Stimulated activated naive CD4-positive, alpha-beta T cell treated with Interleukin-2 at 50 U/mL for 16 hours (primary cell): ENCODE results near the gene RAB1A.

ENCODE experiments used
- DNase-seq: peaks from one replicate; lab custom pipeline; 2025; lab: John Stamatoyannopoulos, UW

The RAB1A gene

DNA sequence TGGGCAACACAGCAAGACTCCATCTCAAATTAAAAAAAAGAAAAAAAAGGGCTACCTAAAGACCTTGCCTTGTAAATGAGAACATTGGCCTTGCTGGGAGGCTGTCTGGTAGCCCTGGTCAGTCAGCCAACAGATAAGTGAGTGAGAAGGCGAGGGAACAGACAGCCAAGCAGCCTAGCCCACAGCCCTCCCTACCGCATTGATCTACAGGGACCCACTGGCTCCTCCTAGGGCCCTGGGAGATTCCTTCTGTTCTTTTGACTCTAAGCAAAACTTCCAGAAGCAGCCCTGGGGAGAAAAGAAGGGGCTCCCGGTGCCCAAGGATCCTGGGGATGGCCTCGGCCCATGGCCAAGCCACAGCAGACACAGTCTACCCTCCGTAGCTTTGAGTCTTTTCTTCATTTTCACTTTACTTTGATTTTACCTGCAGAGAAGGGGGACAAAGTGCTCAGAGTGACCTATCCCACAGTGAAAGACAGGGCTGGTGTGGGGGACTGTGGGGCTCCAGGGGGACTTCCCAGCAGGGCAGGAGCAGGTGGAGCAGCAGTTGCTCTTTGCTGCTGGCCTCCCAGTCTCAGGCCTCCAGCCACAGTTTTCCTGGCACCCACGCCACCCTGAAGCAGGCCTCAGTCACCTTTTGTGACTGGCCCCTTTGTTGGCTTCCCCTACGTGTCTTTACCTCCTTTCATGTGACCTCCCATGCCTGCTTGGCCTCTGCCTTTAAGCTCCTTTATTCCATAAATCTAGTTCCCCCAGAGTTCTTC lies 68.6 kb downstream of the RAB1A start:
- DNase-seq: no peak

DNA sequence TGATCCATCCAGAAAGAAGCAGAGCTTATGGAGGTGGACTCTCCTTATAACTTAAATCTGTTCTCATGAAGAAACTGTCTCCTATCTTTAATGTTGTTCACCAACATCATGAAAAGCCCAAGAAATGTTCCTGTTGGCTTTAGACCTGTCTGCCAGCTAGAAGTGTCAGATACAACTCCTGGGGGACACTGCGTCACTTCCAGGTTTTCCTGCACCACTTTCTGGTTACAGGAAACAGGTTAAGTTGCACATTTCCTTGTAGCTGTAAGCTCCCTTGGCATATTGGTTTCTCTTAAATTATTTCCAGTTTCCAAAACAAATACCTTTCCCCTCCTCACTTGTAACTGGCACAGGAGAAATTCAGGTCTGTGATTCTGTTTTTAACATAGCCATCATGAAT lies 70.8 kb downstream of the RAB1A start:
- DNase-seq: no peak

DNA sequence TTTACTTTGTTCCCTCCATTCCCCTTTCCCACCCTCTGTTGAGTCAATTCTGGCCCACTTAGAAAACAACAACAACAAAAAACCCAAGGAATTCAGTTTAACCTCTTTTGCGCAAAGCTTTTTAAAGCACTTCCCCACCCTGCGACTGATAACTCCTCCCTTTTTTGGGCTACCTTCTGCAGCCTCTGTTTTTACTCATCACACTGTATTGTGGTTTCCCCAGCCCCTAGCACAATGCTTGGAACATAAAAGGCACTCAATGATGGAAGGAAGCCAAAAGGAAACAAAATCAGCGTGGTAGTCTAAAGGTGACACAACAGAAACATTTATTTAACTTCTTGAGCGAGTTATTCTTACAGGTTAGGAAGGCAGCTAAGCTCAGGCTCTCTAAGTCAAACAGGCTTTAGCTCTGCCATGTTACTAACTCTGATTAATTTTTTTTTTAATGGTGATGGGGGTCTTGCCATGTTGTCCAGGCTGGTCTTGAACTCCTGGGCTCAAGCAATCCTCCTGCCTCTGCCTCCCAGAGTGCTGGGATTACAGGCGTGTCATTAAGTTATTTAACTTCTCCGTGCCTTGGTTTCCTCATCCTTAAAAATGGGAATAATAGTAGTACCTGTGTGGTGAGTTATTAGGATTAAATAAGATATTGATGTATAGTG lies 72.4 kb downstream of the RAB1A start:
- peak; percentile 49 for DNase-seq

DNA sequence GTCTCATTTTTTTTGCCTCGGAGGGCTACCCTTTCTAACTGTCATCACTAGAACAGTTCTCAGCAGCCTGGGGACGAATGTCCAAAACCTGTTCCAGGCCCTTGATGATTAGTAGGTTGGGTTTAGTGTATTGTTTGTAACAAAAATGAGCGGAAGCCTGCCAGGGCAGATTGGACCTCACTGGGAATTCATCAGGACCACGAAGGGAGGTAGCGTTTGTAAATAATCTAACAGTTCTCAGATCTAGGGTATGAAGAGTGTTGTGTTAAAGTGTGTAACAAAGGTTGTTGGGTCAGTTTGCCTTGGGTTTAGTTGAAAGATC lies 72.9 kb downstream of the RAB1A start:
- DNase-seq: no peak

DNA sequence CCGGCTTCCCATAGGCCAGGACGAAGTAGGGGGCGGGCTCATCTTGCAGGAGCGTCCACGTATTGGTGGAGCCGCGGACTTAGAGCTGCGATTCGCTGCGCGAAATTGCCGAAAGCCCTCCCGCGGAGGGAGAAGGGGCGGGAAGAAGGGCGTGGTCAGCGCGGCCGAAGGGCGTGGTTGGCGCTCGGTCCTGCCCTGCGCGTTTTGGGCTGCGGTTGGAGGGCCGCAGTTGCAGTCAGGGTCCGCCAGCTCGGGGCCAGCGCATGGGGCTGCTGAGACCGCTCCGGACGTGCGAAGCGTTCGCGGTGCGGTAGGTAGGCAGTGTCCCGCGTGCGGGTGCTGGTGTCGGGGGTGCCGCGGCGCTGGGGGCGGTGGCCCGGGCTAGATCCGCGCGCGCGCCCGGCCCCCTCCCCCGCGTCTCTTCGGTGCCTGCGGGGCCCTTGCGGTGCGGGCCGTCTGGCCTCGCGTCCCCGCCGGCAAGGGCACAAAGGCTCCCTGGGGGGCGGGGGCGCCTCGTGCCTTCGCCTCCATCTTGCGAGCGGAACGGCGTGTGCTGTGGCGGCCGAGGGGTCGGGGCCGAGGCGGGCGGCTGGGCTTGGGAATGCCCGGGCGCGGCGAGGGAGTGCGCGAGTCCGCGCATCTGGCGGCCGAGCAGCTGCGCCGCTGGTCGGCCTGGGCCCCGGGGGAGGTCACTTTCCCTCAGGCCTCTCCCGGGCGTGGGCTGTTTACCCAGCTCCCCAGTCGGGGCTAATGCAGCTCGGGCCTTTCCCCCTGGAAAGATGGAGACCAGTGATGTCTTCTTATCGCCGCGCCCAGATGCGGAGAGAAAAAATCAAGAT lies 73.5 kb downstream of the RAB1A start, which contains the start of gene CEP68:
TSS of gene CEP68 (plus strand) at position 202 of the 839 bp plus-strand sequence. CDS start 13,029 bp downstream, outside the sequence.
- DNase-seq: peak; percentile 96

DNA sequence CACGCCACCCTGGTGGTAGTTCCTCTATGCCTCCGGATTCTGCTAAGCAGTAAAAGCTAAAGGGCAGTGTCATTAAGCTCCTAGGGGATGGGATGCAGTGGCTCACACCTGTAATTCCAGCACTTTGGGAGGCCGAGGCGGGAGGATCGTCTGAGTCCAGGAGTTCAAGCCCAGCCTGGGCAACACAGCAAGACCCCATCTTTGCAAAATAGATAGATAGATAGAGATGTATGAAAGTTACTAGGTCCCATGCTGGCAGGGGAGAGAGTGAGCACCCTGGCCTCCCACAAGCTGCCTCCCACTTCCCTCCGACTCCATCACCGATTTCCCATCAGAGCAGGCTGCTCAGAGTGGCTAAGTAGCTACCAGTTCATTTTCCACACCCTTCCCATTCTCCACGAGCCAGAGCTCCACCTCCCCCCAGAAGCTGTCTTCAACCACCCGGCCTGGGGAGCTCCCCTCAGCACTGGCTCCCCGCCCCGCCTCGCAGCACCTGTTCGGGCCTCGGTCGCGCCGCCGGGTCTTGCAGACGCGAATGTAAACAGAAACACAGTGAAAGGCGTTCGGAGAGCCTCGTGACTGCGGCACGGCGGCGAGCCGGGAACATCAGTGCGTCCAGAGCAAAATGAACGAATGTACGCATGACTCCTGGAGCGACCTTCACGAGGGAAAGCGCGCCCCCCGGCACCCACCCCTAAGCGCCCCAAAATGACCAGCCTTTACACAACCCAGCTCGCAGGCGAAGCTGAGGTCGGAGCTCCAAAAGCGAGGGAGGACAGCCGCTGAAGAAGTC lies 74.3 kb downstream of the RAB1A start:
- DNase-seq: peak; percentile 68

DNA sequence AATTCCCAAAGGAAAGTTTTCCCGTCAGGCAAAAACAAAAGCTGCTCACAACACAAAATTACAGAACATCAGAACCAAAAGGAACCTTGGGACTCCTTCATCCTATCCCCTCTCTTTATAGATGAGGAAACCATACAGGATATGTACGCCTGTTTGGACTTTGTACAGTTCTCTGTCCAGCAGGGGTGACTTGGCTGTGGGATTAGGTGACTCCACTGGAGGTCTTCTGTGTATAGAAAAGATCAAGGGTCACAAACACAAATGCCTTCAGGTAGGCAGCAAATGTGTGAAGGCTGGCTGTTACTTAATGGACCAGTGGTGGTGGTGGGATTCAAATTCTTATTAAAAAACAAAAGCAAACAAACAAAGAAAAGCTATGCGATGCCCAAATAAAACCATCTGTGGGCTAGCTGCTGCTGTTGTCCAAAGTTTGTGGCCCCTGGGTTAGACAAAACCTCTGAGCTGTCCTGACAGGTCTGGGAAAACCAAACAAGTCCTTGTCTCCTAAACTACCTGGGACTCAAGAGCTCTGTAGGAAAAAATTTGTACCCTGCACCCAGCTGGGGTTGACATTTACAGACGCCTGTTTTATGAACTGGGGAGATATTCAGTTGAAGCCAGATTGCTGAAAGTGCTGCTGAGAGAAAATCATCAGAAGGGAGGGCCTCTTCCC lies 75.0 kb downstream of the RAB1A start:
- DNase-seq: no peak

DNA sequence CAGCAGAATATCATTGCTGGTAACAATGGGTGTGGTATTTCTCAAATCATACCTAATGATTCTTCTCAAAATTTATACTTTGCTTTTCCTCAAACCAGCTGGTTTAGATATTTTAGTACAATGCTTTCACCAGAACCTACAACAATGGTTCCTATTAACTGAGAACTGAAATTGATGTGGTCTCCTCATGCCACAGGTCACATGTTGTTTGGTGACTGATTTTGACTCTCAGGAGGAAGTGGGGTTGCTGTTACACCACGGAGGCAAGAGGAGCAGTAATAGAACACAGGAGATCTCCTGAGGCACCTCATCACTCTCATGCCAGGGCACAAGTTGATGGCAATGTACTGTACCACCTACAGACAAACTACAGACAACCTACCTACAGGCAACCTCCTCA lies 76.7 kb downstream of the RAB1A start:
- no peak for DNase-seq

DNA sequence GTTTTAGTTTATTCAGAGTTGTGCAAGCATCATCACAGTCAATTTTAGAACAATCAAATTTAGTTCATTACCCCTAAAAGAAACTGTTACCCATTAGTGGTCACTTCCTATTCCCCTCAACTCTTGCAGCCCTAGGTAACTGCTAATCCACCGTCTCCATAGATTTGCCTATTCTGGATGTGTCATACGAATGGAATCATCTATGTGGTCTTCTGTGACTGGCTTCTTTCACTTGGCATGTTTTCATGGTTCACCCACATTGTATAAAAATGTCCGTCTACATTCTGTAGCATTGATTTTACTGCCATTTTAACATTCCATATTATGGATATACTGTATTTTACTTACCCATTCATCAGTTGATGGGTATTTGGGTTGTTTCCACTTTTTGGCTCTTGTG lies 79.0 kb downstream of the RAB1A start:
- no peak for DNase-seq

DNA sequence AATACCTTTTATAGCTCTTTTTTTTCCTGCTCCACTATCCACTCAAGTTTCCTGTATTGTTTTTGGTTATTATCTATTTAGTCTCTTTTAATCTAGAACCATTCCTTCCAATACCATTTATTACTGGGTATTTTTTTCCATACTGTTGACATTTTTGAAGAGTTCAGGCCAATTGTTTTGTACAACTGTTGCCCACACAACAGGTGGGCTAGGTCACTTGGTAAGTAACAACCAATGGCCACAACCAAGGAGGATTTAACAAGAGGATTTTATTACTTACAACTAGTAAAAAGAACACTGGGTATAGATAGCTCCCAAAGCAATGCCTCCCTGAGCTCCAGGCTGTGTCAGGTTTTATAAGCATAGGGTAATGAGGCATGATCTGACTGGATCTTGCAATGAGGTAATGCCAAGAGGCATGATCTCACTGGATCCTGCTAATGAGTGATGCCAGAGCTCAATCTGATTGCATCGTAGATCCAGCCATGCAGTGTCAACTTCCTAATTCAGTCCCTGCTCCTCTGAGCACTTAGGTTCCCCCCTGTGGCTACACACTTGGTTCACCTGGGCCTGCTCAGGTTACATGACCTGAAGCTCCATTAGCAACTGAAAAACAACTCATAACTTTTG lies 80.8 kb downstream of the RAB1A start:
- DNase-seq: no peak

DNA sequence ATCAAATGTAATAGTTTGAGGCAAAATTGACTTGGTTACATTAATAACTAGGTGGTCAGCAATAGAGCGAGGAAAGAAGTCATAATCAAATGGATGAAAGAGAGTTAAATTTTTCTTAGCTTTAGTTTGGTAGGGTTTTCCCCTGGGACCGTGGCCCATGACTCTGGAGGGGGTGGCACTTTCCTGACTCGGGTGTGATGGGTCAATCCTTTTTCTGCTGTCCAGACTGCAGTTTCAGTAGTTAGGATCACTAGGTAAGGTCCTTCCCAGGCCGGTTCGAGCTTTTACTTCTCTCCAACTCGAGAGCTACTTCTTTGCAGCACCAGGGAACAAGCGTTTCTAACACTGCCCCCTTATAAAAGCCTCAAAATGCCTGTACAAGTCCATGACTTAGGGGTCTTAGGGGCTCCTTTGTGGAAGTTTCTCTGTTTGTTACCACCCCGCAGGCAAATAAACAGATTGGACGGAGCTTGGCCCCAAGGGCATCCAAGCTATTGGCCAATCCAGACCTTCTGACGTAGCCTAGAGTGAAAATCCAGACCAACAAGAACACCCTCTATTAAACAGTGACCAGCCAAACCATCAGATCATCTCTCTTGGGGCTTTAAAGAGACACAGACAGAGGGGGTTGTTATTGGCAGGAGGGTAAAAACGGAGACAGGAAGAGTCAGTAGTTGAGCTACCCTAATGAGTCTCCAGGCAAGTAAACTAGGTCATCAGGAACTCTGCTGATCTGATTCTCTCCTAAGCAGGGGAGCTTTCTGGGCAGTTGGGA lies 83.1 kb downstream of the RAB1A start:
- DNase-seq: no peak

DNA sequence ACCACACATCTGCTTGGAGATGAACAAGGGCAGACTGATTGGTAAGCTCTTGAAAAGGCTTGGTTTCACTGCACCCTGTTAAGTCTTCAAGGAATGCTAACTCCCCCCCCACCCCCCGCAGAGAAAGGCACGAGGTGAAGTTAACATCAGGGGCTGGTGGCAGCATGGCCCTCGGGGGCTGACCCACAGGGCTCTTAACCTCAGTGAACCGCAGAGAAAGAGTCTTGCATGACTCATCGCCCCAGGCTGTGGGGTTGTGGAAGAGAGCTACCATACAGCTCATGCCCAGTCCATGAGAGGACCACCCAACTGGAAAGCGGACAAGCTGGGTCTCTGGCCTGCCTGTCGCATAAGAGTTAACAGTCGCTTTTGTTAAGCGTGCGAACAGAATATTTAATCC lies 84.3 kb downstream of the RAB1A start:
- no peak for DNase-seq

DNA sequence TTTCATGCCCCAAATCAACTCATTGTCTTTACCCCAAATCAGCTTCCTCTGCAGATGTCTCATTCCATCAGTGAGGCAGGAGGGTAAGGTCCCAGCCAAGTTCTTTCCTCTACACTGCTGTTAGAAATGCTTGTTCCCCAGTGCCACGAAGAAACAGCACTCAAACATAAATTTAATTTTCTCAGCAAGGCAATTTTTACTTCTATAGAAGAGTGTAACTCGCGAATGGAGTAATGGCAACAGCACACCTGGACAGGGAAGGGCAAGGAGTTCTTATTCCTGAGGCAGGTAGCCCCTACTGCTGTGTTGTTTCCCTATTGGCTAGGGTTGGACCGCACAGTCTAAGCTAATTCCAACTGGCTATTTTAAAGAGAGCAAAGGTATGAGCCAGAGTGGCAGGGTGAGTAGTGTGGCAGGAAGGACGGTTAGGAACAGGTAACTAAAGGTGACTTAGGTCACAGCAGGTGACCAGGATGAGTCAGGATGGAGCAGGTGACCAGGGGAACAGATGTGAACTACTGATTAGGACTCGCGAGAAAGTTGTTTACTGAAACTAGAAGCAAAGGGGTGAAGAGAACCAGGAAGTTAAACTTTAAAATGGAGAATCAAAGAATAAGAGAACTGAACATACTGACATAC lies 85.7 kb downstream of the RAB1A start:
- DNase-seq: no peak

DNA sequence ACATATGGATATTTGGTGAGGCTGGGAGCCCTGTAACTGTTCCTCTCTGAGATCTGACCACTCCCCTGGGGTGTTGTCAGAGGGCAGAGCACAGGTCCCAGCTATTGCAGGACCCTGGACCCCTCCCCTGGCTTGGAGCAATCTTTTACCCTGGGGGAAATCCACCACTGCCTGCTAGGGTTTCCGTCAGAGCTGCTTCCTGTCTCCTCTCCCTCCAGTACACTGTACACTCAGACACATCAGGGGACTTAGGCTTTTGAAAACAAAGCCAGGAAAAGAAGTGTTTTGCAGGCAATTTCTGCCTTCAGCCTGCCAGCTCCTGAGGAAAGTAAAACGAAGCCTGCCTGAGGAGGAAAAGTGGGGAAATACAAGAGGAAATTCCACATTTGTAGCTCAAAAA lies 86.9 kb downstream of the RAB1A start:
- DNase-seq: no peak

DNA sequence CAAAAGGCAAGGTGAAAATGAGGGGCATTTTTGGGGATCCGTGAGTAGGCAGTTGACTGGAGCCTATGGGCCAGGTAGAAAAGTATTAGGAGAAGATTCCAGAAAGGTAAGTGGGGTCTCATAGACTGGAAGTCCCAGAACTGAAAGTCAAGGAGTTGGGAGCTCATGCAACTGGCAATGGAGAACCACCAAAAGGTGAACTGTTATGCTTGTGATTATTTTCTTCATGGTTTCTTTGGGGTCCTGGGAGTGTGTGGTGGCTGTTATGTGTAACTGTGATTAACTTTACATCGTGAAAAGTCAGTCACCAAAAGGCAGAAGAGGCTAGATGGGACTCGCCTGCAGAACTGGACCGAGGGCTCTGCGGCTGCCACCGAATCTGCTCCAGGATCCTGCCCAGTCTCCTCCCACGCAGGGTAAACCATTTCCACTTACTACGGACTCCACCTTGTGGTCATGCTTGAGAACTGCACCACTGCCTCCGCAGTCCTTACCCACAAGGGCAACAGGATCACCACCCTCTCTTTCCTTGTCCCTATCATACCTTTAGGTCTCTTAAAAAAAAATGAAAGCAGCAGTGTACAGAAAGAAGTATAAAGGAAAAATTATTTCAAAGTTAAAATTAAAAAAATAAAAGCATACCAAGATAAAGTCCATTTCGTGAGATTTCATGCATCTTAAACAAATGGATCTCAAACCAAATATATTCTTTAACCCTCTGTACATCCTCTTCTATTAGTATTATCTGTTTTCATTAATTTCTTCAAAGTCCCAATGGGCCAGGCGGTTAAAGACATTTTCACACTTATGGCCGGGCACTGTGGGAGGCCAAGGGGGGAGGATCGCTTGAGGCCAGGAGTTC lies 89.3 kb downstream of the RAB1A start:
- peak; percentile 58 for DNase-seq

DNA sequence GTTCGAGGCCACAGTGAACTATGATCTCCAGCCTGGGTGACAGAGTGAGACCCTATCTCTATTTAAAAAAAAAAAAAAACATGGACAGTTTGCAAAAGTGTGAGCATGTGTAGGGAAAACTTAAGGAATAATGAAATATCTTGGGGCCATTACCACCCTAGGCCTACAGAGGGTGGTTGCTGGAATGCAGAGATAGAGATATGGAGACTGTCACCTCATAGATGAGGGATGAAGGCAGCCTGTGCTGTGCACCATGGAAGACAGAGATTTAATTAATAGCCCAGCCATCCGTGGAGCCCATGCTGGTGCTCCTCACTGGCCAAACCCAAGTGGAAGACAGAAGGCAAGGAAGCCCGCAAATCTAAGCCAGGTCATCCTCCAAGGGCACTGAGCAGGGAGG lies 90.3 kb downstream of the RAB1A start:
- no peak for DNase-seq

DNA sequence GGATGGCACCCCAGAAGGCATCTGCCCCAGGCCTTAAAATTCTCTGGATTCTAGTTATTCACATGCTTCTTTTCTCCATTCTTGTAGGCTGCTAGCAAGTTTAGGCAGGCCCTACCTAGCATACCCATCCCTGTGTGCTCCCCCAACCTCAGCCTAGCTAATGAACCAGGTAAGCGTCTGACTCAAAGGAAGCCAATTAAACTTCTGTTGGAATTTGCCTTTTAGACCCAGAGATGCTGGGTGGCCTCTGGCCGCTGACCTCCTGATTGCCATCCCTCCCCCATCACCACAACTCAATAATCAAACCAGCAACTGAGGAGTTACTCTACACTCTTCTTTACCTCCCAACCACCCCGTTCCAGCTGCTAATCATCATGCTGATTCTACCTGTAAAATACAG lies 92.7 kb downstream of the RAB1A start:
- no peak for DNase-seq
